GM19397 (cell line): Measurements from ENCODE around the gene WDR43.

Experiments
- ATAC-seq: cut with Tn5 transposase; IDR thresholded peaks from one replicate; pipeline ENCODE4 v1.9.1; 2021; ENCODE audit warnings: mild to moderate bottlenecking, moderate library complexity; ENCODE audit not compliant: unreplicated experiment

Gene WDR43

DNA sequence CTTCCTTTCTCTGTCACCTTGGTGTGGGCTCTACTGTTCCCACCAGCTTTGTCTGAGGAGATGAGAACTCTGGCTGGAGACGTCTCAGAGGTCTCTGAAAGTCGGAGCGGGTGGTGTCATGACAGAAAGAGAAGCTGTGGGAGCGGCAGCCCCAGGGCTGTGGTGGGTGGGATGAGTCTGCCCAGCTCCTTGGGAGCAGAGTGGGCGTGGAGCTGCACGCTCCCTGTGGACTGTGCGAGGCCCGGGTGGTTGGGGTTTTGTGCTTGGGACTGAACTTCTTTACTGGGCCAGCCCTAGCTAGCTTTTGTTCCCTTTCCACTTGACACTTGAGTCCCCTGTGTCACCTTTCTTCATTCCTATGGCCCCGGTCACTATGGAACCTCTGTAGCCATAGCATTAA is 97.0 kb downstream of the WDR43 start:
- ATAC-seq, result no peak

DNA sequence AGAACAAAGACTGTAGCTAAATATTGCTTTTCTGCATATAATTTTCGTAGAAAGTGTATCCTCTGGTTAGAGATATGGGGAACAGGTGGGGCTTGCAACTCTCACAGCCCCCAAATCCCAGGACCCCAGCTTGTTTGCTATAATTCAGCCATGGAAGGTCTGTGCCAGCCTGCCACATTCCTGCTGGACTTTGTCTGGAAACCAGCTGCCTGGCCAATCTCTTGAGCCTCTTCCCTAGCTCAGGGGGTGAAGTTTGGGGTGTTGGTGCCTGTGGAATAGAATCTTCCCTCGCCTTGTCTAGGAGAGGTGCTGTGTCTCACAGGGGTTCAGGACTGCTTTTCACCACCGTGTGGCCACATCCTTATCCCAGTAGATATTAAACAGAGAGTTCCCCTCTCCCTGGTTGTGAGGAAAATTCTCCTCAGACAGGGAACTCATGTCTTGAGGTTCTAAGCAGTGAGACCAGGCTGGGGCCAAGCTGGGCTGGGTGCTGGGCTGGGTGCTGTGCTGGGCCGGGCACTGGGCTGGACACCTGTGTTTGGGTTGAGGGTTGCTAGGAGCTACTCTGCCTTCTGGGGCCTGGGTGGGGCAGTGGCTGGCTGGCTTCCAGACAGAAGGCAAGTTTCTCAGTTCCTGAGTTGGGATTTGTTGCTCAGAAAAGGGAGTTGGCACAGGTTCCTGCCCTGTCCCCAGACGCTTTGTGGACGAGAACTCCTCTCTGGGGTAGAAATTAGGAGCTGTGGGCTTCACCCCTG is 98.9 kb downstream of the WDR43 start:
- ATAC-seq, result no peak

DNA sequence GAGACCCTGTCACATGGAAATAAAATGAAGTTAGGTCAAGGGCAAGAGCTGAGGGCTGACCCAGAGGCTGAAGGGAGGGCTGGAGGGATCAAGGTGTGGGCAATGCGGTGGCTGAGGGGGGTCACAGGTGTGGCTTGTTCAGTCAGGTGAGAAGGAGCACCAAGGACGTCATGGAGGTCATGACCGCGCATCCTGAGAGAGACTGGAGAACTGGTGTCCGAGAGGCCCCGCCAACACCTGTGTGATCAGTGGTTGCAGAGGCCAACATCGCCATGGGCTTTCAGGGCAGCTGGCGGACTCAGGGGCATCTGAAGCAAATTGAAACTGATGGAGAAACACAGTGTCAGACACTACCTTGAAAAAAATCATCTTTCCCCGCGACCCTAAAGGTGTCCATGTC is 99.6 kb downstream of the WDR43 start:
- no peak for ATAC-seq

DNA sequence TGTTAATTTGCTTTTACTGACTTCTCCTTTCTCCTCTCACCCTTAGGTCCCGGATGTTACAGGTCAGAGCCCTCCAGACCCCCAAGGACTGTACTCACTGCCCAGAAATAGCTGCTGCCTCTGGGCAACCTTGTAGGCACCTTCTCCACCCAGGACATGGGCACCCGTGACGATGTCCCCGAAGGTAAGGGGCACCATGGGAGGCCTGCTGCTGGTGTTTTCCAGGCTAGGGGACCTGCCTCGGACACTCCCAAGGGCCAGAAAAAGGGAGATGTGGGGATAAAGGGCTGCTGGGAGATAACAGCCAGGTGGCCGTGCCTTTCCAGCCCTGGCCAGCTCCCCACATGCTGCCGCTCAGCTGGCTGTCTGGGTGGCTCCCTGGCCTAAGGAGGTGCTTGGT is 100.2 kb downstream of the WDR43 start:
- no peak for ATAC-seq

DNA sequence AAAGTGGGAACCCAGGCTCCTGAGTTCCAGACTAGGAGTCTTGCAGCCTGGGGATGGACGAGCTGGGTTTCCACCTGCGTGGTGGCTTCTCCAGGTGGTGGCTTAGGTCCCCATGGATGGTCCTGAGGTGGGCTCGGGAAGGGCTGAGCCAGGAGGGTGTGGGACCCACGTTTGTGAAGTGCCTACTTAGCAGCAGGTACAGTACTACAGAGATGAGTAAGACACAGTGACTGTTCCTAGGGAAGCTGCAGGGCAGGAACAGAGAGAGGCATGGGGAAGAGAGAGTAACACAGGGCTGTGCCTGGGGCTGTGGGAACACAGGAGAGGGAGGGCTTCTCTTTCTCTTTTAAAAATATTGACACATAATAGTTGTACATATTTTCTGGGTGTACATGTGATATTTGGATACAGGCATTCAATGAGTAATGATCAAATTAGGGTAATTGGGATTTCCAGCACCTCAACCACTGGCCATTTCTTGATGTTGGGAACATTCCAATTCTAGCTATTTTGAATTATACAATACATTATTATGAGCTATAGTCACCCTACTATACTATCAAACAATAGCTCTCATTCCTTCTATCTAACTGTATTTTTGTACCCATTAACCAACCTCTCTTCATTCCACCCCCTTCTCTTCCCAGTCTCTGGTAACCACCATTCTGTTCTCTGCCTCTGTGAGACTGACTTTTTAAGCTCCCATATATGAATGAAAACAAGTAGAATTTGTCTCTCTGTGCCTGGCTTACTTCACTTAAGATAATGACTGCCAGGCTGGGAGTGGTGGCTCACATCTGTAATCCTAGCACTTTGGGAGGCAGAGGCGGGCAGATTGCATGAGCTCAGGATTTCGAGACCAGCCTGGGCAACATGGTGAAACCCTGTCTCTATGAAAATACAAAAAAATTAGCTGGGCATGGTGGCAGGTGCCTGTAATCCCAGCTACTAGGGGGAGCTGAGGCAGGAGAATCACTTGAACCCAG is 101.6 kb downstream of the WDR43 start:
- ATAC-seq, result no peak

DNA sequence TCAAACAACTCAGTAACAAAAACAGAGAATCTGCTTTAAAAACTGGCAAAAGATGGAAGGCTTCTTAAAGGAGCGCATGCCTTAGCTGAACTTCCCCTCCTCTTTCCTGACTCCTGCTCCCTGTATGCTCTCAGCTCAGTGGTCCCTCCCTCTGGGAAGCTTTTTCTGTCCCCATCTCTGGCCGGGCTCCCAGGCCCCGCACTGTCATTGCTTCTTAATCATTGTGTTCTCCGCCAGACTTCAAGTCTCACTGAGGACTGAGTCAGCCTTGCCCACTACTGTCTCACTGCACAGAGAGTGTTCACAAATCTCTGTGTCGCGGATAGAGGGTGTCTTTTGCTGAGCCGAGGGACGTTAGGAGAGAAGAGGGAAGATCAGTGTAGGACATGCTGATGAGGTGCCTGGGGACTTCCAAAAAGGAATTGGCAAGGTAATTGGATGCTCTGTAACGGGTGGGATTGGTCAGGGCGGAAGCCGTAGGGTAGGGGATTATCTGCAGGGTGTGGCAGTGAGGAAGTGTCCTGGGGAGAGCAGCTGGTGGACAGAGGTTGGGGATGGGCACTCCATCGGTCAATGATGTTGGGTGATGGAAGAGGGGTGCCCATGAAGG is 102.9 kb downstream of the WDR43 start:
- no peak for ATAC-seq
